ENCODE data around the gene ARPC4. TPM values are rescaled to one million over a fixed set of nuclear protein-coding genes. Genes with fewer than 3 reads are reported as not detected.

Gene ARPC4
- total and polyA plus RNA-seq, 10 of the 15 experiments (the other 5 are each of a cell fraction or from before 2014, with no cell fraction given), result 42.0 to 354 (median 268) TPM

GRCh38 chr3:9776896-9777693, 15.8 kb upstream of the ARPC4 start:
- H3K4me3 ChIP-seq, result no peak overlapping the region
- no TSS peak for BruUV-seq (replicated peaks)
- no peak for TF ChIP-seq ZZZ3 (IDR thresholded peaks at IDR 0.05; ENCODE audit: control insufficient read depth, insufficient read length, low read depth)
- no peak for TF ChIP-seq NFYA (IDR thresholded peaks at IDR 0.05; ENCODE audit: borderline replicate concordance, low read depth, low read length)
- no peak for TF ChIP-seq KLF5 (IDR thresholded peaks at IDR 0.05; ENCODE audit: partially characterized antibody)
- no peak for TF ChIP-seq EED (IDR thresholded peaks at IDR 0.05; ENCODE audit: low read depth)
- no peak for TF ChIP-seq HDAC6 (IDR thresholded peaks at IDR 0.05; ENCODE audit: unreplicated experiment)
- TF ChIP-seq, protein P1, sequence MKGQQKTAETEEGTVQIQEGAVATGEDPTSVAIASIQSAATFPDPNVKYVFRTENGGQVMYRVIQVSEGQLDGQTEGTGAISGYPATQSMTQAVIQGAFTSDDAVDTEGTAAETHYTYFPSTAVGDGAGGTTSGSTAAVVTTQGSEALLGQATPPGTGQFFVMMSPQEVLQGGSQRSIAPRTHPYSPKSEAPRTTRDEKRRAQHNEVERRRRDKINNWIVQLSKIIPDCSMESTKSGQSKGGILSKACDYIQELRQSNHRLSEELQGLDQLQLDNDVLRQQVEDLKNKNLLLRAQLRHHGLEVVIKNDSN (IDR thresholded peaks at IDR 0.05; ENCODE audit: borderline replicate concordance, extremely low read length, insufficient read depth, low read depth, low read length), result no peak
- no peak for TF ChIP-seq ZNF384 (IDR thresholded peaks at IDR 0.05; ENCODE audit: borderline replicate concordance, low read depth, low read length)
- no peak for TF ChIP-seq RB1 (IDR thresholded peaks at IDR 0.05; ENCODE audit: borderline replicate concordance)
- no peak for TF ChIP-seq POLR2AphosphoS5 (IDR thresholded peaks at IDR 0.05; ENCODE audit: low read length)
- ChIA-PET POLR2A (no interaction called here), CTCF (interaction anchor here (1.1 to 2.1 kb wide), 2 partner anchors 13 to 273 kb away, joined by 6 to 8 read pairs; no protein-coding TSS in a partner anchor), SMC1A (ENCODE audit: uncharacterized antibody, unreplicated experiment) (interaction anchor here (1.5 kb wide), 1 partner anchor 49 kb away, joined by 3 read pairs; no protein-coding TSS in a partner anchor), RAD21 (ENCODE audit: unreplicated experiment) (no interaction called here)
- H3K9ac ChIP-seq (ENCODE audit: control insufficient read depth, insufficient read depth, low read length), result no peak overlapping the region
- DNase-seq (ENCODE audit: low read depth, low spot score) (no peak), FAIRE-seq (no peak), ATAC-seq (no peak)
- H4K20me1 ChIP-seq (ENCODE audit: control insufficient read depth, insufficient read depth), result no peaks in the 10 kb centered on the region
- intact Hi-C loops (cut with micrococcal nuclease; ENCODE audit: unreplicated experiment), result no loop called here
- H3K79me2 ChIP-seq (ENCODE audit: control insufficient read depth, insufficient read depth, low read length), result no peaks in the 10 kb centered on the region
- no peak overlapping the region for H2AFZ ChIP-seq (ENCODE audit: control insufficient read depth, low read depth, low read length)
- H3K4me1 ChIP-seq (ENCODE audit: control insufficient read depth, insufficient read depth, low read length), result peaks cover 31% of the 10 kb centered on the region
- 0 out of 4 replicates have a peak, but pooled peaks cover 0 to under 1% of the 10 kb centered on the region in 2 experiments for H3K36me3 ChIP-seq (ENCODE audit: control insufficient read depth in 2 of 2, insufficient read depth in 2 of 2, low read length in 1 of 2)
- WGBS (ENCODE audit: insufficient coverage, insufficient replicate concordance, low lambda C conversion rate, missing lambda C conversion rate), result 52% methylated on average over 5 of the region's 5 CpGs
- peaks cover 0 to 2% of the 10 kb centered on the region in 2 experiments; a peak in 2 of 4 replicates for H3K27me3 ChIP-seq (replicated peaks in 1 of 2; ENCODE audit: control insufficient read depth in 2 of 2, insufficient read depth in 2 of 2, low read length in 1 of 2)
- H3K9me3 ChIP-seq (replicated peaks; ENCODE audit: control insufficient read depth, insufficient read depth, low read length), result no peaks in the 10 kb centered on the region
- no peak overlapping the region for H3K4me2 ChIP-seq (ENCODE audit: control insufficient read depth, insufficient read depth)
- in situ Hi-C loops (cut with MboI), result no loop called here
- no peak overlapping the region for H3K27ac ChIP-seq (ENCODE audit: control insufficient read depth, insufficient read depth)
